GM18526 (cell line): ENCODE data around the gene UBE2H.

Experiments used
- POLR2A ChIP-seq: IDR thresholded peaks from 3 replicates; pipeline ENCODE4 v1.6.1; 2011; ENCODE audit not compliant: insufficient read length; ENCODE audit errors: extremely low read depth

The UBE2H gene

GRCh38 chr7:129780974-129781927, 171.5 kb downstream of the UBE2H start:
- TF ChIP-seq POLR2A: no peak
